ENCODE data around the gene EFHC1.

EFHC1 gene

DNA sequence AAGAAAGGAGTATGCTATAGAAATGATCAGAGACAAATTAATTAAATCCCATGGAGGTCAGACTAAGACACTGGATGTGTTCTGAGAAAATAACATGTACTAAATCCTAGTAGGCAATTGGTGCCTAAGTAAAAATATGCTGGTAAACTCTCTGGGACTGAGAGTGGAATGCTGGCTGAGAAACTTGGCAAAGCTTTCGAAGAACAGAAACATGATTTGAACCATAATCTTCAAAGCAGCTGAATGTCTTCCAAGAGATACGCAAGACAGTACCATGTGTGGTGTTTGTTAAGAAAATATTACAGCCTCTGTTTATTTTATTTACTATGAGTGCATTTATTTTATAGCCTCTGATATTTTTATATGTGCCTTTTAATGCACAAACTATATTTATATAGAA is 55.2 kb downstream of the EFHC1 start:
- no peak for DNase-seq (ENCODE audit: low read depth)
- no peak overlapping the region for H3K4me3 ChIP-seq (ENCODE audit: low read depth, low read length)
- TF ChIP-seq, protein P1, sequence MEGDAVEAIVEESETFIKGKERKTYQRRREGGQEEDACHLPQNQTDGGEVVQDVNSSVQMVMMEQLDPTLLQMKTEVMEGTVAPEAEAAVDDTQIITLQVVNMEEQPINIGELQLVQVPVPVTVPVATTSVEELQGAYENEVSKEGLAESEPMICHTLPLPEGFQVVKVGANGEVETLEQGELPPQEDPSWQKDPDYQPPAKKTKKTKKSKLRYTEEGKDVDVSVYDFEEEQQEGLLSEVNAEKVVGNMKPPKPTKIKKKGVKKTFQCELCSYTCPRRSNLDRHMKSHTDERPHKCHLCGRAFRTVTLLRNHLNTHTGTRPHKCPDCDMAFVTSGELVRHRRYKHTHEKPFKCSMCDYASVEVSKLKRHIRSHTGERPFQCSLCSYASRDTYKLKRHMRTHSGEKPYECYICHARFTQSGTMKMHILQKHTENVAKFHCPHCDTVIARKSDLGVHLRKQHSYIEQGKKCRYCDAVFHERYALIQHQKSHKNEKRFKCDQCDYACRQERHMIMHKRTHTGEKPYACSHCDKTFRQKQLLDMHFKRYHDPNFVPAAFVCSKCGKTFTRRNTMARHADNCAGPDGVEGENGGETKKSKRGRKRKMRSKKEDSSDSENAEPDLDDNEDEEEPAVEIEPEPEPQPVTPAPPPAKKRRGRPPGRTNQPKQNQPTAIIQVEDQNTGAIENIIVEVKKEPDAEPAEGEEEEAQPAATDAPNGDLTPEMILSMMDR (IDR thresholded peaks at IDR 0.05; ENCODE audit: low read depth, low read length): no peak
- TF ChIP-seq, protein P2, sequence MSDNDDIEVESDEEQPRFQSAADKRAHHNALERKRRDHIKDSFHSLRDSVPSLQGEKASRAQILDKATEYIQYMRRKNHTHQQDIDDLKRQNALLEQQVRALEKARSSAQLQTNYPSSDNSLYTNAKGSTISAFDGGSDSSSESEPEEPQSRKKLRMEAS (IDR thresholded peaks at IDR 0.05; ENCODE audit: low read depth, low read length): no peak
- no peak for TF ChIP-seq MYC (IDR thresholded peaks at IDR 0.05; ENCODE audit: low read depth, low read length)
- no peak for TF ChIP-seq POLR2A (IDR thresholded peaks at IDR 0.05; ENCODE audit: extremely low read depth, insufficient read length)

DNA sequence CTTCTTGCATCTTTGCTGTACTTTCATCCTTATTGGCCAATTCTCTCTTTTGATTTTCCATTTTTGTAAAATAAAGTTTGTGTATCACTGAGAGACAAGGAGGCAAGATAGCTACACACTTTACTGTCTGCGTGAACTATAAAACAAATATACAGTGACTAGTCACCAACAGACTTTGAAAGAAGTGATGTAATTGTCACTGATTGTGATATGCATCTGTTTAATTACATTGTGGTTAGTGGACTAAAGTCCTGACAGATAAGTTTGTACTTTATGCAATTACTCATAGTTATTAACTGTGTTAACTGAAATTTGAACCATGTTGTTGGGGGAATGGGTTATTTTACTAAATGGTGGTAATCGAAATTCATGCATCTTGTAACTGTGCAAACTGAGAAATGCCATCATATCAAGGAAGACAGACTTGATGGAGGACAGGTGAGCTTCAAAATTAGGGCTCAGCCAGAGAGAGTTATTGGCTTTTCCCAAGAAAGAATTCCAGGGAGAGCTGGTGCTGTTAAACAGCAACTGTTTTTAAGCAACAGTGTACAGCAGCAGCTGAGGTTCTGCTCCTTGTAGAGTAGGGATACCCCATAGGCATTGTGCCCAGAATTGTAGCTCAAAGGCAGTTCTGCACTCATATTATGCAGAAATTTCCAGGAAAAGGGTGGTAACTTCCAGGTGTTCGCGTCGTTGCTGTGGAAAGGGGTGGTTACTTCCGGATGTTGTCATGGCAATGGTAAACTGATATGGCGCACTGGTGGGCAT is 62.9 kb downstream of the EFHC1 start:
- TF ChIP-seq MYC (IDR thresholded peaks at IDR 0.05; ENCODE audit: low read depth, low read length) (no peak), POLR2A (IDR thresholded peaks at IDR 0.05; ENCODE audit: extremely low read depth, insufficient read length) (no peak)
- TF ChIP-seq, protein P1 (IDR thresholded peaks at IDR 0.05; ENCODE audit: low read depth, low read length): no peak
- TF ChIP-seq, protein P2 (IDR thresholded peaks at IDR 0.05; ENCODE audit: low read depth, low read length): no peak
- no peak overlapping the region for H3K4me3 ChIP-seq (ENCODE audit: low read depth, low read length)
- no peak for DNase-seq (ENCODE audit: low read depth)

DNA sequence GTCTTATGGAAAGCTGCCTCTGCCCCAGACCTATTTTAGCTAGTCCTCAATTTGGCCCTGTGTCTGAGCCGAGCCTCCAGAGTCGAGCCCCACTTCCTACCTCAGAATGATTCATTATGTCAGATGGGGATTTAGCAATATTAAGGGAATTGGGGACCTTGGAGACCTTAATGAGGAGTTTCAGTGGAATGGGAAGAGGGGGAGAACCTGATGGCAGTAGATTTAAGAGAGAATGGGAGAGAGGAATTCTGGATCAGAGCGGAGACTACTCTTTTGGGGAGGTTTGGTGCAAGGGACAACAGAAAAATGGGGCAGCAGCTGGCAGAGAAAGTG is 63.5 kb downstream of the EFHC1 start:
- no peak for DNase-seq (ENCODE audit: low read depth)
- TF ChIP-seq POLR2A (IDR thresholded peaks at IDR 0.05; ENCODE audit: extremely low read depth, insufficient read length) (no peak), MYC (IDR thresholded peaks at IDR 0.05; ENCODE audit: low read depth, low read length) (no peak)
- TF ChIP-seq, protein P1 (IDR thresholded peaks at IDR 0.05; ENCODE audit: low read depth, low read length): no peak
- TF ChIP-seq, protein P2 (IDR thresholded peaks at IDR 0.05; ENCODE audit: low read depth, low read length): no peak
- no peak overlapping the region for H3K4me3 ChIP-seq (ENCODE audit: low read depth, low read length)

DNA sequence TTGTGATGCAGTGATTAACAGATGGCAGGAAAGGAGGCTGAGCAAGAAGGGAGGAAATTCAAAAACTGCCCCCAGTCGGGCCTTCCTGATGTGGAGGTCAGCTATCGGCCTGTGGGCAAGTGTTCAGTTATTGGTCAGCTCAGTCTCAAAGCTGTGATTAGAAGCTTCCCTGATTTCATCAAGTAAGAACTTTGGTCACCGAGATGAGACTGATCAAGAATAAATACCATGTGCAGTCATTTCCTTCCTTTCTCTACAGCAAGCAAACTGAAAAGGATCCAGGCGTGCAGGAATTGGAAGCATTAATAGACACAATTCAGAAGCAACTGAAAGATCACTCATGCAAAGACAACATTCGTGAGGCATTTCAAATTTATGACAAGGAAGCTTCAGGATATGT is 69.7 kb downstream of the EFHC1 start:
- no peak overlapping the region for H3K4me3 ChIP-seq (ENCODE audit: low read depth, low read length)
- DNase-seq (ENCODE audit: low read depth): no peak
- TF ChIP-seq, protein P1 (IDR thresholded peaks at IDR 0.05; ENCODE audit: low read depth, low read length): no peak
- no peak for TF ChIP-seq MYC (IDR thresholded peaks at IDR 0.05; ENCODE audit: low read depth, low read length)
- no peak for TF ChIP-seq POLR2A (IDR thresholded peaks at IDR 0.05; ENCODE audit: extremely low read depth, insufficient read length)
- TF ChIP-seq, protein P2 (IDR thresholded peaks at IDR 0.05; ENCODE audit: low read depth, low read length): no peak

DNA sequence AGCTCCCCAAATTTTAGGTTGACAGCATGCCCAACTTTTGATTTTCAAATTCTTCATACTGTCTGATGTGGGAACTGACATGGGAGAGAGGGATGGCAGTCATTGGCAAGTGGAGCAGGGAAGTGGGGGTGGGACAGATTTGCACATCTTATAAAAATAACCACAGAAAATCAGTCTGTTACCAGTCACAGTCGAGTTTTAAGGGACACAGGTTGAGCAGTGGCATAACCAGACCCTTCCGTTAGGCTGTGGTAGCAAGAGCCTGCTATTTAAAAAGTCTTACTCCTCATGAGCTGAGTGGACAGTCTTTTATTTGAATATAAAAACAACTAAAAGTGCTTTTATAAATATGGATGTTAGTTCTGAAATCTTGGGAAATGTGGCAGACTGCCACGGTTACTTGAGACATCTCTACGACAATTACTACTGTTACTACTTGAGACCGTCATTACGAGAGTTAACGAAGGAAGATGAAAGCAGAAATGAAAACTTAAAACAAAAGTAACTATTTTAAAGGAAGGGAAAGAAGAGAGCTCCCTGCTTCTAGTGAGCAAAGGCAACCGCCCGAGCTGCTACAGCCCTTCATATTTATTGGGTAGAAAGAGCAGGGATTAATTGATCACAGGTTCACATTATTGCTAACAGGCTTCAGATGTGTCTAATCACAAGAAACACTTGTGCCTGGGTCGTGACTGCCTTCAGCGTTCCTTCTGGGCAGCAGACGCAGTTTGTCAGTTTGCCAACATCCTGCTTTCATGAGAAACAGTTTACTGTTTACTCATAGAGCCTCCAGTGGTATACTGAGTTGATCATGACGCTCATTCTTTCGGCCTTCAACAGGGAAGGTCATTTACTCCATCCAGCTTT is 71.3 kb downstream of the EFHC1 start:
- no peak for DNase-seq (ENCODE audit: low read depth)
- H3K4me3 ChIP-seq (ENCODE audit: low read depth, low read length): no peak overlapping the region
- TF ChIP-seq, protein P2 (IDR thresholded peaks at IDR 0.05; ENCODE audit: low read depth, low read length): no peak
- TF ChIP-seq, protein P1 (IDR thresholded peaks at IDR 0.05; ENCODE audit: low read depth, low read length): no peak
- TF ChIP-seq POLR2A (IDR thresholded peaks at IDR 0.05; ENCODE audit: extremely low read depth, insufficient read length): no peak
- TF ChIP-seq MYC (IDR thresholded peaks at IDR 0.05; ENCODE audit: low read depth, low read length): no peak

Data from NB4 (cell line).